ENCODE results near the gene NRAP. TPM values are rescaled to one million over a fixed set of nuclear protein-coding genes. Genes with fewer than 3 reads are reported as not detected.

NRAP gene
- total and polyA plus RNA-seq, 2 experiments from 2014 or later = not detected

GRCh38 chr10:113646336-113647201 lies 17.3 kb downstream of the NRAP start:
- H3K27me3 ChIP-seq (replicated peaks; ENCODE audit: insufficient read depth) = peaks cover 18% of the 10 kb centered on the region; the same call in 1 of the 2 replicates
- no peaks in the 10 kb centered on the region for H3K79me2 ChIP-seq (ENCODE audit: insufficient read depth)
- no peaks in the 10 kb centered on the region for H3K9me2 ChIP-seq (ENCODE audit: insufficient read depth)
- peaks cover 11% of the 10 kb centered on the region for H3K4me1 ChIP-seq (ENCODE audit: insufficient read depth)
- no peaks in the 10 kb centered on the region for H3F3A ChIP-seq (ENCODE audit: insufficient read depth)
- no peaks in the 10 kb centered on the region for H3K36me3 ChIP-seq (ENCODE audit: low read depth)
- DNase-seq = peak; percentile 40
- no peak overlapping the region for H3K4me3 ChIP-seq
- no peak overlapping the region for H3K4me2 ChIP-seq (ENCODE audit: unreplicated experiment)
- TF ChIP-seq EZH2 (IDR thresholded peaks at IDR 0.05; ENCODE audit: insufficient read depth, poor library complexity, severe bottlenecking) = no peak
- no peak for TF ChIP-seq EZH2phosphoT487 (IDR thresholded peaks at IDR 0.05; ENCODE audit: insufficient read depth, low read depth)
- in situ Hi-C loops (cut with MboI) = no loop called here
- H3K27ac ChIP-seq = no peak overlapping the region
- 17 to 22% methylated on average over 10 of the region's 10 CpGs for WGBS, 2 experiments (ENCODE audit: low coverage in 1 of 2, low lambda C conversion rate in 2 of 2, missing lambda C conversion rate in 2 of 2)
- H3K9ac ChIP-seq = no peak overlapping the region
- H2AFZ ChIP-seq = no peak overlapping the region
- no peaks in the 10 kb centered on the region for H4K20me1 ChIP-seq (ENCODE audit: insufficient read depth)
- H3K9me3 ChIP-seq (ENCODE audit: low read depth) = no peaks in the 10 kb centered on the region

GRCh38 chr10:113644185-113645120 lies 19.4 kb downstream of the NRAP start:
- Histone ChIP-seq H3K4me1 (ENCODE audit: insufficient read depth) (peaks cover 11% of the 10 kb centered on the region), H3K9ac (no peak overlapping the region), H3K9me2 (ENCODE audit: insufficient read depth) (no peaks in the 10 kb centered on the region), H3K36me3 (ENCODE audit: low read depth) (no peaks in the 10 kb centered on the region), H3K27me3 (replicated peaks; ENCODE audit: insufficient read depth) (peaks cover 27% of the 10 kb centered on the region), H2AFZ (no peak overlapping the region), H3K79me2 (ENCODE audit: insufficient read depth) (no peaks in the 10 kb centered on the region), H3K27ac (no peak overlapping the region), H3K4me2 (ENCODE audit: unreplicated experiment) (no peak overlapping the region), H3F3A (ENCODE audit: insufficient read depth) (no peaks in the 10 kb centered on the region), H3K4me3 (no peak overlapping the region), H4K20me1 (ENCODE audit: insufficient read depth) (no peaks in the 10 kb centered on the region), H3K9me3 (ENCODE audit: low read depth) (no peaks in the 10 kb centered on the region)
- TF ChIP-seq EZH2 (IDR thresholded peaks at IDR 0.05; ENCODE audit: insufficient read depth, poor library complexity, severe bottlenecking) (no peak), EZH2phosphoT487 (IDR thresholded peaks at IDR 0.05; ENCODE audit: insufficient read depth, low read depth) (no peak)
- in situ Hi-C loops (cut with MboI) = no loop called here
- DNase-seq = peak; percentile 69
- 17 to 26% methylated on average over 7 of the region's 7 CpGs for WGBS, 2 experiments (ENCODE audit: low coverage in 1 of 2, low lambda C conversion rate in 2 of 2, missing lambda C conversion rate in 2 of 2)

DNA sequence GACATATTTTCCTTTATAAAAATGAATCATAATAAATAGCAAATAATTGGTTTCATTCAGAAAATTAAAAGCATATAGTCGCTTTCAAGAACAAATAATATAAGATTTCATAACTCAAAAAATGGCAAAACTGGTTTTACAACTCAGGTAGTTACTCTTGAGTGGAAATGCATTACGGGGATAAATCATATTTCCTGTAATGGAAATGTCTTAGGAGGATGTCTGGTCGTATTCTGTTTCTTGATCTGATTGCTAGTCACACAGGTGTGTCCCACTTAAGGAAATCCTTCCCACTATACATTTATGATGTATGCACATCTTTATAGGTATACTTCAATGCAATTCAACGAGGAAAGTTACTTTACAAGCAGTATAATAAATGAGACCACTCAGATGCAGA lies 20.7 kb downstream of the NRAP start:
- Histone ChIP-seq H3K79me2 (ENCODE audit: insufficient read depth) (no peaks in the 10 kb centered on the region), H3K4me2 (ENCODE audit: unreplicated experiment) (no peak overlapping the region), H3K9ac (no peak overlapping the region), H3K4me1 (ENCODE audit: insufficient read depth) (peaks cover 11% of the 10 kb centered on the region), H3K36me3 (ENCODE audit: low read depth) (no peaks in the 10 kb centered on the region), H4K20me1 (ENCODE audit: insufficient read depth) (no peaks in the 10 kb centered on the region), H3K27me3 (replicated peaks; ENCODE audit: insufficient read depth) (peaks cover 32% of the 10 kb centered on the region), H3K9me3 (ENCODE audit: low read depth) (no peaks in the 10 kb centered on the region), H3K27ac (no peak overlapping the region), H2AFZ (no peak overlapping the region), H3K9me2 (ENCODE audit: insufficient read depth) (no peaks in the 10 kb centered on the region), H3K4me3 (no peak overlapping the region), H3F3A (ENCODE audit: insufficient read depth) (no peaks in the 10 kb centered on the region)
- in situ Hi-C loops (cut with MboI) = no loop called here
- TF ChIP-seq EZH2 (IDR thresholded peaks at IDR 0.05; ENCODE audit: insufficient read depth, poor library complexity, severe bottlenecking) (no peak), EZH2phosphoT487 (IDR thresholded peaks at IDR 0.05; ENCODE audit: insufficient read depth, low read depth) (no peak)
- no peak for DNase-seq
- 80 to 83% methylated on average over 4 of the region's 4 CpGs for WGBS, 2 experiments (ENCODE audit: low coverage in 1 of 2, low lambda C conversion rate in 2 of 2, missing lambda C conversion rate in 2 of 2)

- no peaks in the 10 kb centered on the region for H3K36me3 ChIP-seq (ENCODE audit: low read depth)
- H3K4me2 ChIP-seq (ENCODE audit: unreplicated experiment) = no peak overlapping the region
- H3K79me2 ChIP-seq (ENCODE audit: insufficient read depth) = no peaks in the 10 kb centered on the region
- H2AFZ ChIP-seq = no peak overlapping the region
- no peak for DNase-seq
- H3K27ac ChIP-seq = no peak overlapping the region
- in situ Hi-C loops (cut with MboI) = no loop called here
- no peak overlapping the region for H3K4me3 ChIP-seq
- H3K9me3 ChIP-seq (ENCODE audit: low read depth) = no peaks in the 10 kb centered on the region
- TF ChIP-seq EZH2phosphoT487 (IDR thresholded peaks at IDR 0.05; ENCODE audit: insufficient read depth, low read depth) = no peak
- no peak for TF ChIP-seq EZH2 (IDR thresholded peaks at IDR 0.05; ENCODE audit: insufficient read depth, poor library complexity, severe bottlenecking)
- no peaks in the 10 kb centered on the region for H3F3A ChIP-seq (ENCODE audit: insufficient read depth)
- peaks cover 8% of the 10 kb centered on the region for H3K4me1 ChIP-seq (ENCODE audit: insufficient read depth)
- no peaks in the 10 kb centered on the region for H4K20me1 ChIP-seq (ENCODE audit: insufficient read depth)
- H3K27me3 ChIP-seq (replicated peaks; ENCODE audit: insufficient read depth) = peaks cover 32% of the 10 kb centered on the region
- H3K9me2 ChIP-seq (ENCODE audit: insufficient read depth) = no peaks in the 10 kb centered on the region
- WGBS, 2 experiments (ENCODE audit: low coverage in 1 of 2, low lambda C conversion rate in 2 of 2, missing lambda C conversion rate in 2 of 2) = 72 to 73% methylated on average over 4 of the region's 4 CpGs
- no peak overlapping the region for H3K9ac ChIP-seq
These were observed 22.1 kb downstream of the NRAP start for GRCh38 chr10:113641702-113642101.

Measured in GM23248 (cell line).